HG03139 (cell line): ENCODE measurements around the gene BPHL.
"Not testable (repeated sequence)": the region's sequence is repeated elsewhere in the genome, so short reads cannot be mapped to it uniquely, and the experiment has no call there.

ENCODE experiments used
- ATAC-seq: cut with Tn5 transposase; IDR thresholded peaks from one replicate; pipeline ENCODE4 v1.9.1; 2021; ENCODE audit not compliant: unreplicated experiment

Gene BPHL

GRCh38 chr6:3118353-3119039 lies at the start of gene BPHL:
BPHL (plus strand) TSS chr6:3118711; CDS start chr6:3118741, 30 bp downstream.
- ATAC-seq: peak; percentile 86

GRCh38 chr6:3071568-3071967 lies 46.9 kb upstream of the BPHL start:
- no peak for ATAC-seq

GRCh38 chr6:3072798-3073197 lies 45.7 kb upstream of the BPHL start:
- no peak for ATAC-seq

DNA sequence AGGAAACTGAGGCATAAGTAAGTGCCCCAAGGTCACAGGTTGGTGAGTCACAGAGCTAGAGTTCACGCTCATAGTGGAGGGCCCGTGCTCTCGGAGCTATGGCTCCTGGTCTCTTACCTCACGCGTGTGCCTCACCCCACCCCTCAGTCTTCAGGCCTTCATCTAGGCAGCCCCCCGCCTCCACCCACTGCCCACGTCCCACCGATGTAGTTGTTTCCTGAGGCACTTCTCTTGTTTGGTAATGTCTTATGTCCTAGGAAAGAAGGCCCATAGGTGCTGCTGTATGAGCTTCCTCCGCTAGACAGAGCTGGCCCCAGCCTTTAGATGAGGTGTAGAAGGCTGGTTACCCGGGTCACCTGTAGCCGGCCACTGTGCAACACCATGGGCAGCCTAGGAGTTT lies 45.1 kb upstream of the BPHL start:
- no peak for ATAC-seq

- ATAC-seq: no peak
Measured at GRCh38 chr6:3075772-3076113, 42.8 kb upstream of the BPHL start.

GRCh38 chr6:3076320-3076719 lies 42.2 kb upstream of the BPHL start:
- ATAC-seq: no peak

DNA sequence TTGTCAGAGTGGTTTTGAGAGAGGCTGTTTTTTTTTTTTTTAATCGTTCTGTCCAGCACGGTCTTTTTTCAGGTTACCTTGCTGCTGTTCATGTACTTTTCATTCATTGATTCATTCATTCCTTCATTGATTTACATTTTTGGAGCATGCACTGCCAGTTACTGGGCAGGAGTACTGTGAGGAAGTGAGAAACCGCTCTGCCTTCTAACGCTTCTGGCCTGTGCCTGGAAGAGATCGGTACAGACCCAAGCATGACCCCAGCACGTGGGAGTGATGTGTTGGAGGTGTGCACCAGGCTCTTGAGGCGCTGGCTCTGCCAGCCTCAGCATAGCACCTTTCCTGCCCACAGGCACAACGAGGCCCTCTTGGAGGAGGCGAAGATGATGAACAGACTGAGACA lies 41.1 kb upstream of the BPHL start:
- ATAC-seq: no peak

- ATAC-seq: not testable (repeated sequence)
Measured at GRCh38 chr6:3078952-3079351, 39.6 kb upstream of the BPHL start.

- no peak for ATAC-seq
Measured at GRCh38 chr6:3079682-3080081, 38.8 kb upstream of the BPHL start.

DNA sequence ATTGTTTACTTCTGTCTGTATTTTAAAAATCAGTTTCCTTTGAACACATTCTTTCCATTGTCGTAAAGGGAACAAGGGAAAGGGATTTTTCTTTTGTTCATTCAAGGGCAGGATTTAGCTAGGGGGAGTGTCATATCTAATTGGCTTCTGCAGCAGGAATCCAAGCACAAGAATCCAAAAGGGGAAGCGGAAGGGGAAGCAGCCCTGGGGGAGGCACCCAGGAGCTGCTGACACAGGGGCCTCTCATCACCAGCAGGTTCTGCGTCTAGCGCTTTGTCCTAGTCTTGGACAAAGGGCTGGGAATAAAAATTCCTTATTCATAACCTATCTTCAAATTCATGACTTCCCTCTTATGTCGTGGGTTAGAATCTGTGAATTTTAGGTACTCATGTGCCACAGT lies 36.6 kb upstream of the BPHL start:
- no peak for ATAC-seq

DNA sequence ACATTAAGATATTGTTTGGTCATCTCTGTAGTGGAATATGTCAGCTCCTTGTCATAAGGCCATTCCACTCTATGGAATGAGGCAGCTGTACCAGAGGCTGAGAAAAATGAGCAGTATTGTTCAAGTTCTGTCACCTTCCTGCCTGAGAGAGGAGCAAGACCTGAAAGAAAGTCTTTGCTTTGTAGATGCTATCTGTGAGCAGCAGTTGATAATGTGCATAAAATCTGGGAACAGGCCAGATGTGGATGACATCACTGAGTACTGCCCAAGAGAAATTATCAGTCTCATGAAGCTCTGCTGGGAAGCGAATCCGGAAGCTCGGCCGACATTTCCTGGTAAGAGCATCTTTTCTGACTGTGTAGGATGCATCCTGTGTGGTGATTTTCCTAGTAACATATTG lies 33.4 kb upstream of the BPHL start:
- ATAC-seq: no peak

DNA sequence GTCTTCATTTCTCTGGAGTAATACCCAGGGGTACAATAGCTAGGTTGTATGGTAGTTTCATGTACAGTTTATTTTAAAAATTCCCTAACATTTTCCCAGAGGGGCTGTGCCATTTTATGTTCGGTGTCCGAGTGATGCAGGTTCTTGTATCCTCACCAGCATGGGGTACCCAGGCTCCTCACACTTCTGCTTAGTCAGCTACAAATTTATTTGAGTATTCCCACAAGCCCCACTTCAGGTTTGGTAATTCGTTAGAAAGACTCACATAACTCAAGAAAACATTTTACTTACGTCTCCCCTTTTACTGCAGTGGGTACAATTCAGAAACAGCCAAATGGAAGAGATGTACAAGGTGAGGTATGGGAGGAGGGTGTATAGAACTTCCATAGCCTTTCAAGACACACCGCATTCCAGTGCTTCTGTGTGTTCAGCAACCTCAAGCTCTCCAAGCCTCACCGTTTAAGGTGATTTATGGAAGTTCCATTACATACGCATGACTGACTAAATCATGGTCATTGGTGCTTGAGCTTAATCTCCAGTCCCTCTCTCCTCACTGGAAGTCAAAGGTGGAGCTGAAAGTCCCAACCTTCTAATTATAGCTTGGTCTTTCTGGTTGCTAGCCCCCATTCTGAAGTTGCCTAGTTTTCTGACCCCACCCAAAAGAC lies 32.1 kb upstream of the BPHL start:
- no peak for ATAC-seq

DNA sequence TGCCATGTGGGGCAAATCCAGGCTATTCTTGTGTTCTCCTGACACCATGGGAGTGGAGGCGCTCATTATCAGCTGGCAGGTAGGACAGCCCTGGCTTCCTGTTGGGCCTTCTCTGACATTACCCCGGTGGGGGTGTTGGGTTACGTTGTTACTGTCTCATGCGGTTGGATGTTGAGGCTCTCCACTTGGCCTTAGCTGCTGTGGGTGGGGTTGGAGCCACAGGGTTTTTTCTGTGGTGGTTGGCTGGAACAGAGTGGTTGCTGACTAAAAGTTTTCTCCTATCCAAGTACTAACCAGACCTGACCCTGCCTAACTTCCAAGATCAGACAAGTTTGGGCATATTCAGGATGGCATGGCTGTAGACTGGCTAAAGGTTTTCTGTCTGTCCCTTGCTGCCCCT lies 30.1 kb upstream of the BPHL start:
- ATAC-seq: no peak

DNA sequence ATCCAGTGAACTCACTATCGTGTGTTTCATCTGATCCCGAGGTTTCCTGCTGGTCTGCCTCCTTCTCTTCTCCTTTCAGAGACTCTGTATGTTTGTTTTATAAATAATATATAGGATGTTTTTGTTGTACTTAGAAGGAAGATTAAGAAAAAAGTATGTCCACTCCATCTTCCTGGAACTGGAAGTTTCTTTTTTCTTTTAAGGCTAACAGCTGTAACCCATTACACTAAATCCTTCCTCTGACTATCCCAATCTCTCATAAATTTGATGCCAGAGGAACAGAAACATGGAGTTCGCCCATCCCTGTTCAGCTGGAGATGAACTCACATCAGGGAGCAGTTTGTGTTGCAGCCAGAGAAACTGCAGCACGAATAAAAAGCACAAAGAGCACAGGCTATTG lies 29.5 kb upstream of the BPHL start:
- ATAC-seq: no peak

- ATAC-seq: no peak
Measured at GRCh38 chr6:3090013-3090412, 28.5 kb upstream of the BPHL start.

GRCh38 chr6:3094815-3095214 lies 23.7 kb upstream of the BPHL start:
- ATAC-seq: no peak

DNA sequence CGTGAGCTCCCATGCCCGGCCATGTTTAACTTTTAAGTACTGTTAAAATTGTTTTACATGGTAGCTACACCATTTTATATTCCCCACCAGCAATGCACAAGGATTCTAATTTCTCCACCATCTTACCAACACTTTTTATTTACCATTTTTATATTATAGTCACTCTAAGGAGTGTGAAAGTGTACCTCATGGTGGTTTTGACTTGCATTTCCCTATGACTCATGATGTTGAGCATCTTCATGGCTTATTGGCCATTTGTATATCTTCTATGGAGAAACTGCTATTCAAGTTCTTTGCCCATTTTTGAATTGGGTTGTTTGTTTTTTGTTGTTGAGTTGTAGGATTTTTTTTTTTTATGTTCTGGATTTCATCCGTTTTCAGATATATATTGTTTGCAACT lies 15.6 kb upstream of the BPHL start:
- no peak for ATAC-seq

DNA sequence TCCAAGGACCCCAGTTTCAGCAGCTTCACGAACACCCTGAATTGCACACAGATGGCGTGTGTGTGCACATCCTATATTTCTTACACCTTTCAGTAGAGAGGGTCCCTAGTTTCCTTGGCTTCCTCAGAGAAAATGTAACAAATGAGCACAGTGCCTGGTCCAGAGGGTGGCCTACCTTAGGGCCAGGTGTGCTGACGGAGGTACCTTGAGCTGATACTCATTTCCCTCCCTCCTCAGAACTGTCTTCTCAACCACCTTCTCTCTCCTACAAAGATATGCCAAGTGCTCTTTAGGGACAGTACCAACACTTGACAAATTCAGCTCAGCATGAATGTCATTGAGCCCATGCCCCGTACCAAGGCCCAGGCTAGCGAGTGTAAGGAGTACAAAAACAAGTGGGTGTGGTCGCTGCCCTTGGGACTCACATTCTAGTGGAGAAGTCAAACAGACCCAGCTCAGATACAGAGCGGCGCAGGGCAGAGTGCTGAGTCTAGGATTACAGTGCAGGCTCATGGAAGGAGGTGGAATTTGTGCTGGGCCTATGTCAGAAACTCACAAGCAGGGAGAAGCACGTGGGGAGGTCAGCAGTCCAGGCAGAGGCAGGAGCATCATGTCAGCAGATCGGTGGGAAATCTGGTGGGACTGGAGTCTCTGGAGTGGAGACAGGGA lies 9.6 kb upstream of the BPHL start:
- ATAC-seq: no peak

DNA sequence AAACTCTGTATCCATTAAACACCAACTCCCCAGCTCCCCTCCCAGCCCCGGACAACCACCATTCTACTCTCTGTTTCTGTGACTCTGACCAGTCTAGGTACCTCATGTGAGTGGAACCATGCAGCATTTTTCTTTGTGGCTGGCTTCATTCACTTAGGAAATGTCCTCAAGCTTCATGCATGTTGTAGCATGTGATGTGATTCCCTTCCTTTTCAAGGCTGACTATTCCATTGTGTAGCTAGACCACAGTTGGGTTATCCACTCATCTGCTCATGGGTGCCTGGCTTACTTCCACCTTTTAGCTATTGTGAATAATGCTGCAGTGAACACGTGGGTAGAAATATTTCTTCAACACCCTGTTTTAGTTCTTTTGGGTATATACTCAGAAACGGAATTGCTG lies 8.8 kb upstream of the BPHL start:
- no peak for ATAC-seq

GRCh38 chr6:3114377-3114776 lies 4.1 kb upstream of the BPHL start:
- no peak for ATAC-seq

- no peak for ATAC-seq
Measured at GRCh38 chr6:3117912-3118352, 579 bp upstream of the BPHL start.

GRCh38 chr6:3119040-3119723 lies 671 bp downstream of the BPHL start:
- peak; percentile 32 for ATAC-seq
